Right renal cortex interstitium (tissue), 3 donors: ENCODE measurements around the gene NUMBL. TPM values are rescaled to one million over a fixed set of nuclear protein-coding genes. Genes with fewer than 3 reads are reported as not detected.
"Not testable (repeated sequence)": the region's sequence is repeated elsewhere in the genome, so short reads cannot be mapped to it uniquely, and the experiment has no call there.

Experiments
- DNase-seq, 3 donors: peaks; one replicate each; pipeline ENCODE4 v3.0.0-alpha.2; 2013; ENCODE audit warnings: low read depth in 3 of 3, low spot score in 2 of 3
- polyA plus RNA-seq, 3 donors: library from polyadenylated mRNA; unstranded; fragments of 120-200 nt; gene quantifications; one replicate each; pipeline ENCODE4 v1.2.1, GENCODE V29; 2013; ENCODE audit not compliant: insufficient read length in 3 of 3

Gene NUMBL
- 1 to 10 TPM; 8.0 to 9.5 (median 8.6) TPM for polyA plus RNA-seq

DNA sequence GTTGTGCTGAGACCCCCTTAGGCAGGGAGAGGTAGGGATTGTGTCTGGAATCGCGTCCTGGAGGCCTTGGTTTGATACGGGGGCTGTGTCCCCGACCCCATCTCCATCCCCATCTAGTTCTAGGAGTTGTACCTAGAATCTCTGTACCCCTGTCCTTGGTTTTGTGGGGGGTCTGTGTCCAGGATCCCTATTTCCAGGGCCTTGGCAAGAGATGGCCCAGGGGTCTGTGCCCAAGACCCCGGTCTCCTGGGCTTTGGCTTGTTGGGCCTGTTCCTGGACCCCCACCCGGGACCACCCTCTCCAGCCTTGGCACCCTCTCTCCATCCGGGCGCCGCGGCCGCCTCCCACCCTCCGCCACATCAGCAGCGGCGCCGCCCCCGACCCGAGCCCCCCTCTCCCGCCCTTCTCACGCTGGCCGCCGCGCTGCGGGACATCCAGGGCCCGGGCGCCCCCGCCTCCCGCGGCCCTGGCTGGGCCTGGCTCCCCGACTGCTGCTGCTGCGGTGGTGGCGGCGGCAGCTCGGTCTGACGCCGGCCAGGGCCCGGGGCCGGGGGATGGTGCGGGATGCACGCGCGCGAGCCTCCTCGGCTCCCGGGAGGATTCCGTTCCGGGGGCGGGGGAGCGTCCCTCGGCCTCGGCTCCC is at the start of gene NUMBL:
Gene NUMBL (minus strand): TSS at position 602 of the 643 bp plus-strand sequence. CDS start 168 bp downstream, at position 434.
- DNase-seq: no peak

DNA sequence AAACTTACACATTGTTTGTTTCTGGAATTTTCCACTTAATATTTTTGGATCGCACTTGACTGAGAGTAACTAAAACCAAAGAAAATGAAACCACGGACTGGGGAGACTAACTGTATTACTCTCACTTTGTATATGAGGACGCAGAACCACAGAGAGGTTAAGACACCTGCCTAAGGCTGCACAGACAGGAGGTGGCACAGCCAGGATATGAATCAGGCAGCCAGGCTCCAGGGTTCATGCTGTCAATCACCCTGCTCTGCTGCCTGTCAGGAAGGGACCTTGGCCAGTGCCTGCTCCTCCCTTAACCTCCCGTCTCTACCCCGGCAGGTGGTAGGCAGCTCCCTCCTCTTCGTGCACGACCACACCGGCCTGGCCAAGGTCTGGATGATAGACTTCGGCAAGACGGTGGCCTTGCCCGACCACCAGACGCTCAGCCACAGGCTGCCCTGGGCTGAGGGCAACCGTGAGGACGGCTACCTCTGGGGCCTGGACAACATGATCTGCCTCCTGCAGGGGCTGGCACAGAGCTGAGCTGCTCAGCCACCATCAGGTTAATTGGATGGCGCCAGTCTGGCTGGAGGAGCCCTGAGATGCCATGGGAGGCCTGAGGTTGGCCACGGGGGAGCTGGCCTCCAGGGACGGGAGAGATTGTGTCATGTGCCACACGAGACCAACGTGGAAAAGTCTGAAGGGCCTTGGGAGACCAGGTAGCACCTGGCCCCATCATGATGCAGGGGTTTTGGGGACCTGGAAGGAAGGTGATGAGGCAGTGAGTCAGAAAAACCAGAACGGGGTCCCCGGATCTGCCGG is 48.8 kb upstream of the NUMBL start:
- DNase-seq: no peak

DNA sequence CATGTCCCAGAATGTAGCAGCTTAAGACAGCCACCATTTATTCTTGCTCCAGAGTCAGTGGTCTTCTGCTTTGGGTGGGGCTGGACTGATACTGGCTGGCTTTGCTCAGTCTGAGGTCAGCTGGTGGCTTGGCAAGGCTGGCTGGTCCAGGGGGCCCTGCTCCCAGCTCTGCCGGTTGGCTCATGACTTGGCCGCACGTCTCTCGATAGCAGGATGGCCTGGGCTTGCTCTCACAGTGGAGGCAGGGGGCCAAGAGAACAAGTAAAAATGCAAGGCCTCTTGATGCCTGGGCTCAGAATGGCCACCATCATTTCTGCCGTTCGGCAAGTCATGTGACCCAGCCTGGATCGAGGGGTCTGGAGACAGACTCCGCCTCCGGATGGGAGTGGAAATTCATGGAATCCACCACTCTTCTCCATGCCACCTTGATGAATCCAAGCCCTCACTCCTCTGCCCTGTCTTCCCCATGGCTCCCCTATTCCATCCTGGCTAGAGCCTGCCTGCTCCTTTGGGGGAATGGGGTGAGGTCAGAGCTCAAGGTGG is 46.7 kb upstream of the NUMBL start:
- no peak for DNase-seq

DNA sequence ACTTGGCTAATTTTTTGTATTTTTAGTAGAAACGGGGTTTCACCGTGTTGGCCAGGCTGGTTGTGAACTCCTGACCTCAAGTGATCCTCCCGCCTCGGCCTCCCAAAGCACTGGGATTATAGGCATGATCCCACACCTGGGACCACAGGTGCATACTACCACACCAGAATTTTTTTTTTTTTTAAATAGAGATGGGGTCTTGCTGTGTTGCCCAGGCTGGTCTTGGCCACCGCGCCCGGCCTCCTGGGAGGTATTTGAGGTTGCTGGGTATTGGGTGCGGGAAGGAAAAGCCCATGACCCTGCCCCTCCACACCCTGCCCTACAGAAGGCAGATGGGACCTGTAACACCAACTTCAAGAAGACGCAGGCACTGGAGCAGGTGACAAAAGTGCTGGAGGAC is 46.2 kb upstream of the NUMBL start:
- DNase-seq: no peak

DNA sequence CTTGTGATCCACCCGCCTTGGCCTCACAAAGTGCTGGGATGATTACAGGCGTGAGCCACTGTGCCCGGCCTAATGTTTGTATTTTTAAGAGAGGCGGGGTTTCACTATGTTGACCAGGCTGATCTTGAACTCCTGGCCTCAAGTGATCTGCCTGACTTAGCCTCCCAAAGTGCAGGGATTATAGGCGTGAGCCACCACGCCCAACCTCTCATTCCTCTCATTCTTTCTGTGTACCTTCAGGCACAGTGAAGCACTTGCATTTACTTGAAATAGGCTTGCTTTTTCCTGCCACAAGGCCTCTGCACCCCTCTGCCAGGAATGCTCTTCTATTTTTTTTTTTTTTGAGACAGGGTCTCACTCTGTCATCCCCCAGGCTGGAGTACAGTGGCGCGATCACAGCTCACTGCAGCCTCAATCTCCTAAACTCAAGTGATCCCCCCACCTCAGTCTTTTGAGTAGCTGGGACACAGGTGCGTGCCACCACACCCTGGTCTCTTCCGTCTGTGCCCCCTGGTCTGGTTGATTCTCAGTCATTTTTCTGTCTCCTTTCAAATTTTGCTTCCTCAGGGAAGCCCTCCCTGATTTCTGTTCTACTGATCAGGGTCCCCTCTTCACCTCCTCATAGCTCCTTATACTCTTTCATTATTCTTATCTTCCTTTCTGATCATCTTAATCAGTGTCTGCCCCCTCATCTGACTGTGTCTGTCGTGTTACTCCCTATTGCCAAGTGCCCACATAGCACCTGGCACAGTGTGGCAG is 44.7 kb upstream of the NUMBL start:
- no peak for DNase-seq

DNA sequence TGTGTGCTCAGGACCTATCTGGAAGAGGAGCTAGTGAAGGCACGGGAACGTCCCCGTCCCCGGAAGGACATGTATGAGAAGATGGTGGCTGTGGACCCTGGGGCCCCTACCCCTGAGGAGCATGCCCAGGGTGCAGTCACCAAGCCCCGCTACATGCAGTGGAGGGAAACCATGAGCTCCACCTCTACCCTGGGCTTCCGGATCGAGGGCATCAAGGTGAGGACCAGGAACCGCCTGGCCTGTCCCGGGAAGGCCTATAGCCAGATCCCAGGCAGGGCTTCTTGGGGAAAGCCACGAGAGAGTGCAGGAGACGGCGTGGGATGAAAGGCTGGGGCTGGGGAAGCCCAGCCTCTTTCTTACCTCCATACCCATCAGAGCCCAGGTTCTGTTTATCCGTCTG is 42.7 kb upstream of the NUMBL start:
- no peak for DNase-seq

DNA sequence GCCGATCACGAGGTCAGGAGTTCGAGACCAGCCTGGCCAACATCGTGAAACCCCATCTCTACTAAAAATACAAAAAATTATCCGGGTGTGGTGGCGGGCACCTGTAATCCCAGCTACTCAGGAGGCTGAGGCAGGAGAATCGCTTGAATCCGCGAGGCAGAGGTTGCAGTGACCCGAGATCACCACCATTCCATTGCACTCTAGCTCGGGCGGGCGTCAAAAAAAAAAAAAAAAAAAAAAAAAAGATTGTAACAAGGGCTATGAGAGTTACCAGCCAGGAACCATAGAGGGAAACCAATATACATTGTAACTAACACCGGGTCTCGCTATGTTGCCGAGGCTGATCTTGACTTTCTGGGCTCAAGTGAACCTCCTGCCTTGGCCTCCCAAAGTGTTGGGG is 41.9 kb upstream of the NUMBL start:
- not testable (repeated sequence) for DNase-seq

DNA sequence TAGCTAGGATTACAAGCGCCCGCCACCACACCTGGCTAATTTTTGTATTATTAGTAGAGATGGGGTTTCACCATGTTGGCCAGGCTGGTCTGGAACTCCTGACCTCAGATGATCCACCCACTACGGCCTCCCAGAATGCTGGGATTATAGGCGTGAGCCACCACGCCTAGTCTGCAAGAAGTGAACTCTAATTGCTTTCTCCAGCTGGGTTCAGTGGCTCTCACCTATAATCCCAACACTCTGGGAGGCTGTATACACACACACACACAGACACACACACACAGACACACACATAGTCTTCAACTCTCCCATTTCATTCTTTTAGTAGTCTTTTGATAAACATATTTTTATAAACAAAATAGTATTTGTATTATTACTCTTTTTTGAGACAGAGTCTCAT is 39.6 kb upstream of the NUMBL start:
- not testable (repeated sequence) for DNase-seq

DNA sequence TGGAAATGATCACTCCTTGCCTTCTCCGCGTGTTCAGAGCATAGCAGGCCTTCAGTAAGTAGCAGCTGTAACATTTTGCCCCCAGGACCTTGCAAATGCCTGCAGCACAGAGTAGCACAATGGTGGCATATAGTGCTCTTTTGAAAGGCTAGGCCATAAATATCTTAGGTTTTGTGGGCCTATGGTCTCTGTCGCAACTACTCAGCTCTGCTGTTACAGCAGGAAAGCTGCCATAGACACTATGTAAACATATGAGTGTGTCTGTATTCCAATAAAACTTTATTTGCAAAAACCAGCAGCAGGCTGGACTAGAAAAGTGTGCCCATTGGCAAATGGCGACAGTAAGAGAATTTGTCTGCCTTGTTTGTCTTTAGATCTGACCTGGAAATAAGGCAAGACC is 35.8 kb upstream of the NUMBL start:
- DNase-seq: no peak

DNA sequence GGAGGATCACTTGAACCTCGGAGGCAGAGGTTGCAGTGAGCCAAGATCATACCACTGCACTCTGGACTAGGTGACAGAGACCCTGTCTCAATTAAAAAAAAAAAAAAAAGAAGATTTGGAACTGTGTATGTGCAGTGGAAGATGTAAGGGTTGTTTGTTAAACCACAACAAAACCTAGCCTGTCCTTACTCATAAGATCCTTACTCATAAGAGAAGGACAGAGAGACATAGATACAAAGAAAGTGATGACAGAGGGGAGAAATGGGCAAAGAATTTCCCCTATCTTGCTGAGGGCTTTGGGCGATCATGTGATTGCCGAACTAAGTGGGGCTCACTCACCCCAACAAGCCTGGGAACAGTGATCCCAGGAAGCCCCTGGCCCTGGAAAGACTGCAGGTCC is 34.4 kb upstream of the NUMBL start:
- DNase-seq: no peak

DNA sequence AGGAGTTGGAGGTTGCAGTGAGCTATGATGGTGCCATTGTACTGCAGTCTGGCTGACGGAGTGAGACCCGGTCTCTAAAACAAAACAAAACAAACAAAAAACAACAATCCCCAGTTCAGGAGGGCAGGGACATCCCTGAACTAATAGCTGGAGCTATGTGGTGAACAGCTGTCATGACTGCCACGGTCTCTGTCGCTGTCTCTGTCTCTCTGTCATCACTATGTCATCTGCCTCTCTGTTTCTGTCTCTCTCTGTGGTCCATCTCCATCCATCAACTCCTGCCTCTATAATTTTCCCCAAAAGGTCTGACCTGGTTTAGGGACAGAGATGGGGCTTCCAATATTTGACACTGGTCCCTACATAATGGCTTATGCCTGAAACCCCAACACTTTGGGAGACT is 33.9 kb upstream of the NUMBL start:
- DNase-seq: no peak

DNA sequence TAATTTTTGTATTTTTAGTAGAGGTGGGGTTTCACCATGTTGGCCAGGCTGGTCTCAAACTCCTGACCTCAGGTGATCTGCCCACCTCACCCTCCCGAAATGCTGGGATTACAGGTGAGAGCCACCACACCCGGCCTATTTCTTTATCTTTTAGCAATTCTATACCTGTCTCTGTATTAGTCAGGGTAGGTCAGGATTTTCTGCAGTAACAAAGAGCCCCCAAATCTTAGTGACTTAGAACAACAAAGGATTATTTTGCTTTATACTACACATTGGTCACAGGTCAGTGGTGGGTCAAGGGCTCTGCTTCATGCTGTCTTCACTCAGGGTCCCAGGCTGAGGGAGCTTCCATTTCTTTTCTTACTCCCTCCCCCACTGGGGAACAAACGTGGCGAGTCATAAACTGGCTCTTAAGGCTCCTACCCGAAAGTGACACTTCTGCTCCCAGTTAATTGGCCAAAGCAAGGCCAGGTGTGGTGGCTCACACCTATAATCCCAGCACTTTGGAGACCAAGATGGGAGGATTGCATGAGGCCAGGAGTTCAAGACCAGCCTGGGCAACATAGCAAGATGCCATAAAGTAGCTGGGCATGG is 33.3 kb upstream of the NUMBL start:
- no peak for DNase-seq

DNA sequence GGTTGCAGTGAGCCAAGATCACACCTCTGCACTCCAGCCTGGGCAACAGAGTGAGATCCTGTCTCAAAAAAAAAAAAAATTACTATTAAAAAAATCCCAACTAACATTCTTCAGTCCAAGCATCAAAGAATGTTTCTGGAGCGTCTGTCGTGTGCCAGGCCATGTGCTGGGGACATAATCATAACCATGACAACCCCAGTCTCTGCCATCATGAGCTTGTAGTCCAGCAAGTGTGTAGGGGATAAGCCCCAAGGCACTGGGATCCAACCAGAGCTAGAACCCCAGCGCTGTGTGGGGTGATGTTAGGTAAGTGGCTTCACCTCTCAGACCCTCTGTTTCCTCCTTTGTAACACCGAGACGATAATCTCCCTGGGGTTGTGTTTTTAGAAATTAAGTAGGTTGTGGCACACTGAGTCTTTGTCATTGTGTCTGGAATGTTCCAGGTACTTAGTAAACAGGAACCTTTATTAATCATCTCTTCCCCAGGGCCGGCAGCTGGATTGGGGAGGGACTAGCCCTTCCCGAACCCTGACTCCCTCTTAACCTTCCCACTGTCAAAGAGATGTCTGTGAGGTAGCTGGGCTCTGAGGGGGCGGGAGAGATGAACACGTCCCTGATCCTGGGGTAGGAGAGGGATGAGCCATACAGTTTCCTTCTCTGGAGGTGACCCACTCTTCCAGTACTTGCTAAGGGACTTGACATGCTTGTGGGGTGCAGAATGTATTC is 31.6 kb upstream of the NUMBL start:
- DNase-seq: no peak

DNA sequence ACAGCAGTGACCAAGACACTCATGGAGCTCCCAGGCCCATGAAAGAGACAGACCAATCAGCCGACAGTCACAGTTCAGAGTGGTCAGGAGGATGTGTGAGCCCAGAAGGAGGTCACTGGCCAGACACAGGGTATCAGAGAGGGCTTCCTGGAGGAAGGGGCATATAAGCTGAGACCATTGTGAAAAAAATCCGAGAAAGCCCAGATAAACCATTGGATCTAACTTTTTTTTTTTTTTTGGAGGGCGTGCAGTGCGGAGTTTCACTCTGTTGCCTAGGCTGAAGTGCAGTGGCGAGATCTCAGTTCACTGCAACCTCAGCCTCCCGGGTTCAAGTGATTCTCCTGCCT is 30.7 kb upstream of the NUMBL start:
- DNase-seq: no peak

DNA sequence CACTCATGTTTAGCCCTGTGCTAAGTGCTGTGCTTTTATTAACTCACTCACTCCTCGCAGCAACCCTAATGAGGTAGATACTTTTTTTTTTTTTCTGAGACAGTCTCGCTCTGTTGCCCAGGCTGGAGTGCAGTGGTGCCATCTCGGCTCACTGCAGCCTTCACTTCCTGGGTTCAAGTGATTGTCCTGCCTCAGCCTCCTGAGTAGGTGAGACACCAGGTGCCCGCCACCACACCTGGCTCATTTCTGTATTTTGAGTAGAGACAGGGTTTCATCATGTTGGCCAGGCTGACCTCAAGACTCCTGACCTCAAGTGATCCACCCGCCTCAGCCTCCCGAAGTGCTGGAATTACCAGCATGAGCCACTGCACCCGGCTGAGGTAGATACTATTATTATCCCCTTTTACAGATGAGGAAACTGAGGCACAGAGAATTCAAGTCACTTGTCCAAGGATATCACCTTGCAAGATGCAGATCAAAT is 29.0 kb upstream of the NUMBL start:
- no peak for DNase-seq

DNA sequence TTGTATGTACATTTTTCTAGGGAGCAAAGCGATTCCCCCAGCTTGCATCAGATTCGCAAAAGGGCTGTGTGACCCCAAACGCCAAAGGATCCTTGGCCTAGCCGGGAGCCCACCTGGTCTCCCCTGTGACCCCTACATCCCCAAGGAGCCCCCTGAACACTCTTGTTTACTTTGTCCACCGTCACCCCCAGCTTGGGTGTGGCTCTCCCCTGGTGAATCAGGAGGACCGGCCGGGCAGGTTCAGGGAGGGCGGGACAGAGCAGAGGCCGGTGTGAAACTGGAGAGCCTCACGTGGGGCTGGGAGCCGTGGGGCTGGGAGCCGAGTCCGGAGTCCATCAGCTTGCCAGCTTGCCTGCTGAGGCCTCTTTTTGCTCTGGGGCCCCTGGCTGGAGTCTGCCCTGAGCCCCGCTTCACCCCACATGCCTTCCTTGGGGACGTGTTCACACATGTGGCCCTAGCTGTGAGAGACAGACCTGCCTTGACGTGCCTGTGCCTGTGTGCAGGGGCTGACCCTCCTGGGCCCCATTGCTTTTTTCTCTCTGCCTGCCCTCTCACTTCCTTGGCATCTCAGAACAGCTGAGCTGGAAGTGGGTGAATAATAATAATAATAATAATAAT is 28.4 kb upstream of the NUMBL start:
- no peak for DNase-seq

DNA sequence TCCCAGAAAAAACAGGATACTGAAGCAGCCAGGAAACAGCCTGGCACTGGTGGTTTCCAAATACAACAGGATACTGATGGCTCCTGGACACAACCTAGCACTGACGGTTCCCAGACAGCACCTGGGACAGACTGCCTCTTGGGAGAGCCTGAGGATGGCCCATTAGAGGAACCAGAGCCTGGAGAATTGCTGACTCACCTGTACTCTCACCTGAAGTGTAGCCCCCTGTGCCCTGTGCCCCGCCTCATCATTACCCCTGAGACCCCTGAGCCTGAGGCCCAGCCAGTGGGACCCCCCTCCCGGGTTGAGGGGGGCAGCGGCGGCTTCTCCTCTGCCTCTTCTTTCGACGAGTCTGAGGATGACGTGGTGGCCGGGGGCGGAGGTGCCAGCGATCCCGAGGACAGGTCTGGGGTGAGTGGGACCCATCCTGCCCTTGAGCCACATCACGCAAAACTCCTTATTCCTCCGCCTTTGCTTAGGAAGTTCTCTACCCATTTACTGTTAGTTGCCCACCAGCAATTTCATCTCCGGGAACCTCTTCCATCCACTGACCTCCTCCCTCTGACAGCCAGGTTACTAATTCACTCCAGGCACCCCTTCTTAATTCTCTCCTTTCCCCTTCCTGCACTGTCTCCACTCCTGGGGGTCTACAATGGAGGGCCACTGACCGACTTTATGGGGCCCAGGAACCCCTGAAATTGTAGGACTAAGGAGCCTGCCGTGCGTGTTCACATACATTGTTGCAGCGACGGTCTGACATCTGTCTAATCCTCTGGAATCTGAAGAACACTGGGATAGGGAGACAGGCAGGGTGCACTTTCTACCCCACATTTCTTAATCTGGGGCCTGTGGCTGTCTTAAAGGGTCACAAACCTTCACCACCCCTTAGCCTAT is 27.7 kb upstream of the NUMBL start:
- no peak for DNase-seq

DNA sequence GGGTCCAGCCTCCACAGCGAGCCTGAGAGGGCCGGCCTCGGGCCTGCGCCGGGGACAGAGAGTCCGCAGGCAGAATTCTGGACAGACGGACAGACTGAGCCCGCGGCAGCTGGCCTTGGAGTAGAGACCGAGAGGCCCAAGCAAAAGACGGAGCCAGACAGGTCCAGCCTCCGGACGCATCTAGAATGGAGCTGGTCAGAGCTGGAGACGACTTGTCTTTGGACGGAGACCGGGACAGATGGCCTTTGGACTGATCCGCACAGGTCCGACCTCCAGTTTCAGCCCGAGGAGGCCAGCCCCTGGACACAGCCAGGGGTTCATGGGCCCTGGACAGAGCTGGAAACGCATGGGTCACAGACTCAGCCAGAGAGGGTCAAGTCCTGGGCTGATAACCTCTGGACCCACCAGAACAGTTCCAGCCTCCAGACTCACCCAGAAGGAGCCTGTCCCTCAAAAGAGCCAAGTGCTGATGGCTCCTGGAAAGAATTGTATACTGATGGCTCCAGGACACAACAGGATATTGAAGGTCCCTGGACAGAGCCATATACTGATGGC is 27.0 kb upstream of the NUMBL start:
- DNase-seq: no peak
